Memory B cell (primary cell): ENCODE data around the gene SPECC1.
"Not testable (repeated sequence)": the region's sequence is repeated elsewhere in the genome, so short reads cannot be mapped to it uniquely, and the experiment has no call there.

Experiments used
- ATAC-seq: fragments of 150-1000 bp; cut with Tn5 transposase; 2 replicates; pipeline ENCODE4 v1.10.0; 2021; ENCODE audit warnings: low read depth, mild to moderate bottlenecking, moderate library complexity
- DNase-seq, 2 donors: peaks; one replicate each; pipeline ENCODE4 v3.0.0; 2022; ENCODE audit warnings: low spot score in 2 of 2
- H3K27ac Mint-ChIP-seq: one replicate; pipeline ENCODE4 v1.8.0; 2022; ENCODE audit warnings: mild to moderate bottlenecking, moderate library complexity, mixed read lengths
- H3K27me3 Mint-ChIP-seq: one replicate; pipeline ENCODE4 v1.8.0; 2022; ENCODE audit warnings: mixed read lengths
- H3K36me3 Mint-ChIP-seq: one replicate; pipeline ENCODE4 v1.8.0; 2022; ENCODE audit warnings: mild to moderate bottlenecking, mixed read lengths
- H3K4me1 Mint-ChIP-seq: one replicate; pipeline ENCODE4 v1.8.0; 2022; ENCODE audit warnings: mixed read lengths
- H3K4me3 Mint-ChIP-seq: one replicate; pipeline ENCODE4 v1.8.0; 2022; ENCODE audit warnings: mild to moderate bottlenecking, moderate library complexity, mixed read lengths
- H3K9me3 Mint-ChIP-seq: one replicate; pipeline ENCODE4 v1.8.0; 2022; ENCODE audit warnings: mixed read lengths

SPECC1 gene, protein sequence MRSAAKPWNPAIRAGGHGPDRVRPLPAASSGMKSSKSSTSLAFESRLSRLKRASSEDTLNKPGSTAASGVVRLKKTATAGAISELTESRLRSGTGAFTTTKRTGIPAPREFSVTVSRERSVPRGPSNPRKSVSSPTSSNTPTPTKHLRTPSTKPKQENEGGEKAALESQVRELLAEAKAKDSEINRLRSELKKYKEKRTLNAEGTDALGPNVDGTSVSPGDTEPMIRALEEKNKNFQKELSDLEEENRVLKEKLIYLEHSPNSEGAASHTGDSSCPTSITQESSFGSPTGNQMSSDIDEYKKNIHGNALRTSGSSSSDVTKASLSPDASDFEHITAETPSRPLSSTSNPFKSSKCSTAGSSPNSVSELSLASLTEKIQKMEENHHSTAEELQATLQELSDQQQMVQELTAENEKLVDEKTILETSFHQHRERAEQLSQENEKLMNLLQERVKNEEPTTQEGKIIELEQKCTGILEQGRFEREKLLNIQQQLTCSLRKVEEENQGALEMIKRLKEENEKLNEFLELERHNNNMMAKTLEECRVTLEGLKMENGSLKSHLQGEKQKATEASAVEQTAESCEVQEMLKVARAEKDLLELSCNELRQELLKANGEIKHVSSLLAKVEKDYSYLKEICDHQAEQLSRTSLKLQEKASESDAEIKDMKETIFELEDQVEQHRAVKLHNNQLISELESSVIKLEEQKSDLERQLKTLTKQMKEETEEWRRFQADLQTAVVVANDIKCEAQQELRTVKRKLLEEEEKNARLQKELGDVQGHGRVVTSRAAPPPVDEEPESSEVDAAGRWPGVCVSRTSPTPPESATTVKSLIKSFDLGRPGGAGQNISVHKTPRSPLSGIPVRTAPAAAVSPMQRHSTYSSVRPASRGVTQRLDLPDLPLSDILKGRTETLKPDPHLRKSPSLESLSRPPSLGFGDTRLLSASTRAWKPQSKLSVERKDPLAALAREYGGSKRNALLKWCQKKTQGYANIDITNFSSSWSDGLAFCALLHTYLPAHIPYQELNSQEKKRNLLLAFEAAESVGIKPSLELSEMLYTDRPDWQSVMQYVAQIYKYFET

DNA sequence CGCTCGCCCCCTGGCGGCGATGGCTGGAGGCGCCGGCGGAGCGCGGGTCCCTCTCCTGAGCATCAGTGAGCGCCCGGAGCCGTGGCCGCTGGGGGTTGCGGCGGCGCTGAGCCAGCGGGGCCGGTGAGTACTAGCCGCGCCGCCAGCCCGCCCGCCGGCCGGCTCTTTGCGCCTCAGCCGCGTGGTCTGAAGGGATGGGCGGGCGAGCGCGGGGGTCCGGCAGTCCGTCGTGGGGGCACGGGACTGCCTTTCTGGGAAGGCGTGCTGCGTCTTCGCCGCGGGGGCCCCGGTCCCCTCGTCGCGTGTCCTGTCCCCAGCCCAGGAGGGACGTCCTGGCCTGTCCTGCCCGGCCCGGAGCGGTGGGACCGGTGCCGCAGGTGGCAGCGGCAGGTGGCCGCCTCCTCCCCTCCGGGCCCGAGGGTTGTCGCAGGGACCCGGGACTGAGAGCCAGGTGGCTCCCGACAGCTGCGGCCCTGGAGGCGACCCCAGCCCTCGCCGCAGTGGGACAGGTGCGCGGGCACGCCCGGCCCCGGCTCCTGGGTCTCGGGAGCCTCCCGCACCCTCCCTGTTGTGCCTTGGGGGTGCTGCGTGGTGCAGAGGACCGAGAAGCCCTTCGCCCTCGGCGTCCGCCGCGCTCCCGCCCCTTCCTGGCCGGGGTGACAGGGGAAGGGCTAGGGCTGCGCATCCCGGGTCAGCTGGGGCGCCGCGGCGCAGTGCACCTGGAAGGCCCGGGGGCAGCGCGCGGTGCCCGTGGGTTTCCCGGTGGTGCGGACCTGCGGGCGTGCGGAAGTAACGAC is at the start of gene SPECC1:
TSS of gene SPECC1 (plus strand) at position 58 of the 797 bp plus-strand sequence. CDS start 87,293 bp downstream, outside the sequence.
- peak within 1 kb of the TSS; percentile 53 for H3K27ac Mint-ChIP-seq
- H3K4me1 Mint-ChIP-seq = peaks cover 6% of the 10 kb centered on the region
- peak within 1 kb of the TSS; percentile 96 for H3K4me3 Mint-ChIP-seq
- H3K27me3 Mint-ChIP-seq = peaks cover 13% of the 10 kb centered on the region
- H3K36me3 Mint-ChIP-seq = no peaks in the 10 kb centered on the region
- H3K9me3 Mint-ChIP-seq = no peaks in the 10 kb centered on the region
- DNase-seq (peak; percentile 94 to 98), ATAC-seq (peak; percentile 96)

DNA sequence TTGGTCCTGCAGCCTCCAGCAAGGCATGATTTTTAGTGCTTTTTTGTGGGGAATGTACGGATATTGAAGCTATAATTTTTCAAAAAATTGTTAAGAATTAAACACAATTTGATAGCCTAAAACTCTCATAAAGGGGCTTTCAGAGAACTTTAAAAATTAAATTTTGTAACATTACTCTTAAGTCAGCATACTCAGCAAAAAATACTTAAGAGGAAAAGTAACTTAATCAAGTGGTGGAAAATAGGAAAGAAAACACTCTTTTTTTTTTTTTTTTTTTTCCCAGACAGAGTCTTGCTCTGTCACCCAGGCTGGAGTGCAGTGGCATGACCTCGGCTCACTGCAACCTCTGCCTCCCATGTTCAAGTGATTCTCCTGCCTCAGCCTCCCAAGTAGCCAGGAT is 46.2 kb upstream of the SPECC1 start:
- ATAC-seq, H3K27ac Mint-ChIP-seq, H3K27me3 Mint-ChIP-seq, H3K9me3 Mint-ChIP-seq, DNase-seq, H3K4me3 Mint-ChIP-seq: not testable (repeated sequence)
- peaks cover 16% of the 10 kb centered on the region for H3K4me1 Mint-ChIP-seq
- H3K36me3 Mint-ChIP-seq = peaks cover 21% of the 10 kb centered on the region

DNA sequence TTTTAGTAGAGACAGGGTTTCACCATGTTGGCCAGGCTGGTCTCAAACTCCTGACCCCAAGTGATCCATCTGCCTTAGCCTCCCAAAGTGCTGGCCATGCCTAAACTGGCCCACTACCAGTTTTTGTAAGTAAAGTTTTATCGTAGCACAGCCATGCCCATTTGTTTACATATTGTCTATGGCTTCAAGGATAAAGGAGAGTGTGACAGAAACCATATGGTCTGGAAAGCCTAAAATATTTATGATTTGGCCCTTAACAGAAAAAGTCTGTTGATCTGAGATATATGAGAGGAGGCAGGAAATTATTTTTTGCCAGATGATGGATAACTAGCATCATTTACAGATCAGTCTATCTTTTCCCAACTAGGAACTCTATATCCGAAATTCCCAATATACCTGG is 36.0 kb upstream of the SPECC1 start:
- Mint-ChIP-seq H3K4me3 (no peak overlapping the region), H3K27me3 (no peaks in the 10 kb centered on the region), H3K4me1 (peaks cover 21% of the 10 kb centered on the region), H3K36me3 (peaks cover 29% of the 10 kb centered on the region), H3K9me3 (no peaks in the 10 kb centered on the region), H3K27ac (peak overlapping the region; percentile 49)
- DNase-seq (no peak), ATAC-seq (no peak)

DNA sequence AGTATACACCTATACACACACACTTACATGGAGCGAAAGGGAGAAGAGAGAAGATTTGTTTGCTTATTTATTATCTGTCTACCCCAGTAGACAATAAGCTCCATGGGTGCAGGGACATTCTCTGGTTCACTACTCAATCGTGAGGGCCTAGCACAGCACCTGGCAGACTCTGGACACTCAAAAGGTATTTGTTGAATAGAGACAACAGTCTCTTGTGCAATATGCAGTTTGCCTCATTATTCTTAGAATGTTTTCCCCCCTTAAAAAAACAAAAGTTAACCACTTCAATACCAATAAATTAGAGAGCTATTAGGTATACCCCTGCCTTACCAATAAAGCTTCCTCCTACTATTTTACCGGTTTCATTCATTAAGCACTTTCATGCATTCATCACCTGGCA is 33.6 kb upstream of the SPECC1 start:
- DNase-seq (no peak), ATAC-seq (no peak)
- Mint-ChIP-seq H3K36me3 (peaks cover 18% of the 10 kb centered on the region), H3K4me3 (peak overlapping the region; percentile 8), H3K27ac (peak overlapping the region; percentile 0), H3K27me3 (no peaks in the 10 kb centered on the region), H3K9me3 (no peaks in the 10 kb centered on the region), H3K4me1 (peaks cover 23% of the 10 kb centered on the region)

DNA sequence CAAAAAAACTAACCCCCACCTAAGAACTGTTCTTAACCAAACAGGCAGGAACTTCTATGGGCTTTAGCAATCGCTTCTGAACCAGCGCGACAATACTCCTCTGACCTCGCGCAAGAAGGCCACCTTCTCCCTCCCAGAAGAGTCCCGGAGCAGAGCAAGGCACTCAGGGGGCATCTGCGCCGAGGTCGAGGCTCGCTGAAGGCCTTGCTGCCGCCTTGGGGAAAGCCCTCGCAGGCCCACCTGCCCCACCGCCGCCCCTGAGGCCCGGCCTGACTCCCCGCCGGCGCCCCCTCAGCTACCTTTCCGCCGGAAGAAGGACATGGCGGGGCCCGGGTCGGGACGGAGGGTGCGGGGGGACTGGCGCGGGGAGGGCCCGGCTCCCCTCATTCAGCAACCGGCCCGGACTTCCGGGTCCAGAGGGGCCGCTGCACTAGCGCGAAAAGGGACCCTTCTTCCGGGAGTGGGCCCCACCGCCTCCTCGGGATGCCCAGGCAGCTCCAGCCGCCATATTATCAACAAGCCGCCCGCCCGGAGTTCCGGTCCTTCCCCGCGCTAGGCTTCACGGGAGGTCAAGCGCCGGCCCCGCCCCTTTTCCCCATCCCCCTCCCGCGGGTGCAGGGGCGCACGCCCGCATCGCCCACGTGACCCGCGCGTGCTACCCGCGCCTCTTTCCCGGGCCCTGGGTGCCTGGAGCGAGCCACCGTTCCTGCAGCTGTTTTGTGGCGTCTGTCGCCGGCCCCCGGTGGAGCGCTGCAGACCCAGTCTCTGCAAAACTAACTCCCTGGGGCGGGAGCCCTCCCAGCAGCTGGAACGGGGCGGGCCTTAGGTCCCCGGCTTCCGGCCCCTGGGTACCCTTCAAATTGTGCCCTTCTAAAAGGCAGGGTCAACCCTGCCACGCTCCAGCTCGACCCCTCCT is 31.6 kb upstream of the SPECC1 start, which contains the start of gene AKAP10:
TSS of gene AKAP10 (minus strand) at position 536 of the 916 bp plus-strand sequence. CDS start at position 387, 149 bp downstream.
- Mint-ChIP-seq H3K27ac (peak within 1 kb of the TSS; percentile 90), H3K4me1 (peaks cover 23% of the 10 kb centered on the region), H3K4me3 (peak within 1 kb of the TSS; percentile 91), H3K36me3 (peaks cover 11% of the 10 kb centered on the region), H3K27me3 (no peaks in the 10 kb centered on the region), H3K9me3 (no peaks in the 10 kb centered on the region)
- ATAC-seq = peak; percentile 85
- DNase-seq = peak; percentile 93 to 97

DNA sequence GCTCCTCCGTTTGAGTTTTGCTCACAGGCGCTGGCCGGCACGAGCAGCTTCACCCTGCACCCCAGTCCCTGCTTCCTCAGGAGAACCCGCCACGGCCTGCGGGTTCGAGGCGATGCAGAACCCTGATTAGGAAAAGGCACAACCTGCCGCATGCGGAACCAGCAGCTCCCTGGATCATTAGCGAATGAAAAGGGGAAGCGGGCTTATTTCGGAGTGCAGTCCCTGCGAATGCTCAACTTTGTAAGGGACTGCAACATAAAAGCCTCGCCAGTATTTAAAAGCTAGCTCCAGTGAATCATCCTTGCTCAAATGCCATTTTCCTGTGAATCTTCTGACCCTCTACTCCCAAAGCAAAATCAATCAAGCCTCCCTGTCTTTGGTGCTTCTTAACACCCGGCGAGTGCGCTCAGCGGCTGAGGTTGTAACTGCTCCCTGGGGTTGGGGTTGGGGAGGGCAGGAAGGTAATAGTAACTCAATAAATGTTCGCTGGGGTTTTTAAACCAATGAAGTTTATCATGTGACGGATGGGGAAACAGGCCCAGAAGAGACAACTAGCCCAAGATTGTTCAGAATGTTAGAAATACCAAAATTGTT is 30.9 kb upstream of the SPECC1 start:
- Mint-ChIP-seq H3K9me3 (no peaks in the 10 kb centered on the region), H3K36me3 (peaks cover 8% of the 10 kb centered on the region), H3K27me3 (no peaks in the 10 kb centered on the region), H3K4me1 (peaks cover 20% of the 10 kb centered on the region), H3K27ac (peak overlapping the region; percentile 90), H3K4me3 (peak overlapping the region; percentile 91)
- DNase-seq = no peak
- ATAC-seq = peak; percentile 52

DNA sequence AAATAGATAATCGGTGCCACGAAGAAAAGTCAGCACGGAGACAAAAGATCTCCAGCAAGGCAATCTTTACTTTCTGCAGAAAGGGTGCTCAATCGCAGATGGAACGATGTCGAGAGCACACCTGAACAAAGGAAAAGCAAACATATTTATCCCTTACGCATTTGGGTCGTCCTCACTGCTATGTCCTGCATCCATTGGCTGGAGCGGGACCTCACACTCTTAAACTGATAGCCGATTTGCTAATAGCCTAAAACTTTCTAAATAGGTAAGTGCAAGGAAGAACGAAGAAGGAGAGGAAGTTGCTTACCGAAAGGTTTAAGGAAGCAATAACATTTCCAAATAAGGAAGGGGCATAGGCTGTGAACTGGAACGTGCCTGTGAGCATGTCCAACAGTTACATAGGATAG is 30.4 kb upstream of the SPECC1 start:
- peaks cover 6% of the 10 kb centered on the region for H3K36me3 Mint-ChIP-seq
- H3K4me3 Mint-ChIP-seq = peak overlapping the region; percentile 91
- DNase-seq (no peak), ATAC-seq (no peak)
- no peaks in the 10 kb centered on the region for H3K9me3 Mint-ChIP-seq
- no peaks in the 10 kb centered on the region for H3K27me3 Mint-ChIP-seq
- H3K27ac Mint-ChIP-seq = peak overlapping the region; percentile 90
- peaks cover 17% of the 10 kb centered on the region for H3K4me1 Mint-ChIP-seq

DNA sequence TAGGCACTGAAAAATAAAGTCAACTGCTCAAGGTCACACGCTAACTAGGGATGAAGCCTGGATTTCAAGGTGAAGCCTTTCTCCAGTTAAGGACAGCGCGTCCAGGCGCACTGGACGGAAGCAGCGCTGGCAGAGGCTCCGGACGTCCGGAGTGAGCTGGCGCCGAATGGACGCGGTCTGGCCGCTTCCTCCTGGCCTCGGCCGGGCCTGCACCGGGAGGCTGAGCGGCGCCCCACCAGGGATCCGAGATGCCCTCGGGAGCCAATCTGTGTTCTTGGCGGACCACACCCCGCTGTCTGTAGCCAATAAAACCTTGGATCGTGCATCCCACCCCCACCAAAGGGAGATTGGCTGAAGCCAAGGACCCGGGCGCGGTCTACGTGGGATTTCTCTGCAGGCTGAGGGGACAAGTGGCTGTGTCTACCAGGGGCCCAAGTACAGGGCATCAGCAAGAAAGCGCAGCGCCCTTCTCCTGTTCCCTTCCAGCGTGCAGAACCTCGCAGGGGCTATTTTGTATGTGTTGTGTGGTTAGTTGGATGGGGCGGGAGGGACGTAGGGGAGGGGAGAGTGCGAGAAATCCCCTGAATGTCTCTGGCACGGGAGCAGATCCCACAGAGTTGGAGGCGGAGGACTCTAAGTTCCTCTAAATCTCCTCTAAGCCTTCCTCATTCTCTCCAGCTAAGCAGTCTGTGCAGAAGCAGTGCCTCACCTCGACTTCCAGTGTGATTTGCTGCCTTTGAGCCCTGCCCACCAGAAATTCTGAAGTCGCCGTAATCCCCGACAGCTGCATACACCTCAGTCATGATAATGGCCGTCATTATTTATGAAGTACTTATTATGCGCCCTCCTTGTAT is 29.0 kb upstream of the SPECC1 start:
- no peak overlapping the region for H3K27ac Mint-ChIP-seq

DNA sequence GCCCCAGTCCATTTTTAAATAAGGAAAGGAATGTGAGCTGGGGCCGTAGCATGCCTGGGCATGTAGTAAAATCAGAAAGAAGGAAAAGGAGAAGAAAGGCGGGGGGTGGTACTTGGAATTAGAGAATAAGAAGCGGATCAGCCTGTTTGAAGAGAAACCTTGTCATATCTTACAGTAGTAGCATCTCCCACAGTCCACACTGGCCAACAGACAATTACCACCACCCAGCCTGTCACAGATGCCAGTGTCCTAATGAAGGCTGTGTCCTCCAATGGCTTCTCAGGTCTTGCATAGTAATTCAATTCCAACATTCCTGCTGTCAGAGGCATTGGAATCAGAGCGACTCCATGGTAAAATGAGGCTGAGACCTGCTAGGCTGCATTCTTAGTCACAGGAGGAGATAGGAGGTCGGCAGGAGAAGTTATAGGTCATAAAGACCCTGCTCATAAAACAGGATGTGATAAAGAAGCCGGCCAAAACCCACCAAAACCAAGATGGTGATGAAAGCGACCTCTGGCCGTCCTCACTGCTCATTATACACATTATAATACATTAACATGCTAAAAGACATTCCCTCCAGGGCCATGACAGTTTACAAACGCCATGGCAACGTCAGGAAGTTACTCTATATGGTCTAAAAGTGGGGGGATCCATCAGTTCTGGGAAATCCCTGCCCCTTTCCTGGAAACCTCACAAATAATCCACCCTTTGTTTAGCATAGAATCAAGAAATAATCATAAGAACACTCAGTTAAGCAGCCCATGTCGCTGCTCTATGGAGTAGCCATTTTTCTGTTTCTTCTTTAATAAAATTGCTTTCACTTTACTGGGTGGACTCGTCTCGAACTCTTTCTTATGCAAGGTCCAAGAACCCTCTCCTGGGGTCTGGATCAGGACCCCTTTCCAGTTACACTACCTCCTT is 22.0 kb upstream of the SPECC1 start:
- Mint-ChIP-seq H3K4me3 (no peak overlapping the region), H3K36me3 (no peaks in the 10 kb centered on the region), H3K4me1 (no peaks in the 10 kb centered on the region), H3K27ac (no peak overlapping the region), H3K9me3 (no peaks in the 10 kb centered on the region), H3K27me3 (peaks cover 3% of the 10 kb centered on the region)
- DNase-seq (no peak), ATAC-seq (no peak)

More for the DNA sequence above, 29.0 kb upstream of the SPECC1 start:
- Mint-ChIP-seq H3K4me3 (no peak overlapping the region), H3K27me3 (no peaks in the 10 kb centered on the region), H3K36me3 (peaks cover 4% of the 10 kb centered on the region), H3K4me1 (peaks cover 17% of the 10 kb centered on the region), H3K9me3 (no peaks in the 10 kb centered on the region)
- ATAC-seq = no peak
- DNase-seq = no peak

DNA sequence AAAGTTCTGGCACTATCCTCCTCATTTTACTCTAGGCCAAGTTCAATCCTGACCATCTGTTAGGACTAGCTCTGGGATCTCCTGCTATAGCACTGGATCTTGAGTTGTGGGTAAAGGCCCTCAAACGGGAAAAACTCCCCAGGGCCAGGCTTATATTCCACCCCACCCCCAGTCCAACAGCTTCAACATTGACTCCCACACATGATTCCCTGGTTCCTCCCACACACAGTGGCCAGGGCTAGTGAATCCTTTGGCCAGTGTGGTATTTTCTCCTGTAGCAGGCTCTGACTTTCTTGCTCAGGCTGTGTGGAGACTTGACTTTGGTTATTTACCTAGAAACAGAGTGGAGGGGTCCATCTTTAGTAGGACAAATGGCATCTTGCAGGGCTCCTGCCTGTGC is 21.3 kb upstream of the SPECC1 start:
- Mint-ChIP-seq H3K36me3 (no peaks in the 10 kb centered on the region), H3K27ac (no peak overlapping the region), H3K4me3 (no peak overlapping the region), H3K4me1 (no peaks in the 10 kb centered on the region), H3K27me3 (peaks cover 6% of the 10 kb centered on the region), H3K9me3 (no peaks in the 10 kb centered on the region)
- DNase-seq (no peak), ATAC-seq (no peak)
